DMS153 (cell line): Measurements from ENCODE around the gene DMRTA1.
A peak's percentile ranks its signal among the peaks of the same experiment; 100 is the strongest.
"Not testable (repeated sequence)": the region's sequence is repeated elsewhere in the genome, so short reads cannot be mapped to it uniquely, and the experiment has no call there.

Experiments
- DNase-seq: peaks from one replicate; lab custom pipeline; 2025; lab: John Stamatoyannopoulos, UW

DMRTA1 gene, protein sequence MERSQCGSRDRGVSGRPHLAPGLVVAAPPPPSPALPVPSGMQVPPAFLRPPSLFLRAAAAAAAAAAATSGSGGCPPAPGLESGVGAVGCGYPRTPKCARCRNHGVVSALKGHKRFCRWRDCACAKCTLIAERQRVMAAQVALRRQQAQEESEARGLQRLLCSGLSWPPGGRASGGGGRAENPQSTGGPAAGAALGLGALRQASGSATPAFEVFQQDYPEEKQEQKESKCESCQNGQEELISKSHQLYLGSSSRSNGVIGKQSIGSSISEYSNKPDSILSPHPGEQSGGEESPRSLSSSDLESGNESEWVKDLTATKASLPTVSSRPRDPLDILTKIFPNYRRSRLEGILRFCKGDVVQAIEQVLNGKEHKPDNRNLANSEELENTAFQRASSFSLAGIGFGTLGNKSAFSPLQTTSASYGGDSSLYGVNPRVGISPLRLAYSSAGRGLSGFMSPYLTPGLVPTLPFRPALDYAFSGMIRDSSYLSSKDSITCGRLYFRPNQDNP

DNA sequence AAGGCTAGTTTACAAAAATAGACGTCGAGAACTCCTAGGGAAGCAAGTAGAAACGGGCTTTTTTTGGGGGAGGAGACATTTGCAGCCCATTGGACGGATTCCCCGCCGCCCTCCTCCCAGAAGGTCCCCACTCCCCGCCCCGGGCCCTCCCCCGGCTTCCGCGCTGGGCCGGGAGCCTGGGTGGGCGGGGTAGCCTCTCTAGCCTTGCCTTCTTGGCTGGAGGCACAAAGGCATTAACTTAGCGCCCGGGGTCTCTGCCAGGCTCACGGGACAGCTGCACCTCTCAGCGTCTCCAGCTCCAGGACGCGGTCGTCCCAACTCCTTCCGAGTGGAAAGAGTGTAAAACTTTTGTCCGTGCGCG lies at the start of gene DMRTA1:
Gene DMRTA1, plus strand, starts transcription at position 236 of the 361 bp plus-strand sequence. CDS start 242 bp downstream, outside the sequence.
- peak; percentile 54 for DNase-seq

DNA sequence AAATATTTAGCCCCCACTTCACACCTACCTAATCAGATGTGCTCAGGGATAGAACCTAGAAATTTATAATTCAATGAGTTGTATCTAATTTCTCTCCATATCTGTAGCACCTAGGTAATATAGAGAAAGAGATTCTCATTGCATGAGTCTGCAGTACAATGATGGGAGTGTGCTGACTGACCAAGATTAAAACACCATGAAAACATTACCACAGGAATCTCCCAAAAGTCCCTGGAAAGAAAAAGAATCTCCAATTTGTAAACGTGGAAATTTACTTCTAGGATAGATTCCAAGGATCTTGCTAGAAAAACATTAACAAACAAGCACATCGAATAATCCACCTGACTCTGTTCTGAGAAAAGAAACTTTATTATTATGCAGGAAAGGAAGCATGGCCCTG lies 45.0 kb upstream of the DMRTA1 start:
- DNase-seq = no peak

DNA sequence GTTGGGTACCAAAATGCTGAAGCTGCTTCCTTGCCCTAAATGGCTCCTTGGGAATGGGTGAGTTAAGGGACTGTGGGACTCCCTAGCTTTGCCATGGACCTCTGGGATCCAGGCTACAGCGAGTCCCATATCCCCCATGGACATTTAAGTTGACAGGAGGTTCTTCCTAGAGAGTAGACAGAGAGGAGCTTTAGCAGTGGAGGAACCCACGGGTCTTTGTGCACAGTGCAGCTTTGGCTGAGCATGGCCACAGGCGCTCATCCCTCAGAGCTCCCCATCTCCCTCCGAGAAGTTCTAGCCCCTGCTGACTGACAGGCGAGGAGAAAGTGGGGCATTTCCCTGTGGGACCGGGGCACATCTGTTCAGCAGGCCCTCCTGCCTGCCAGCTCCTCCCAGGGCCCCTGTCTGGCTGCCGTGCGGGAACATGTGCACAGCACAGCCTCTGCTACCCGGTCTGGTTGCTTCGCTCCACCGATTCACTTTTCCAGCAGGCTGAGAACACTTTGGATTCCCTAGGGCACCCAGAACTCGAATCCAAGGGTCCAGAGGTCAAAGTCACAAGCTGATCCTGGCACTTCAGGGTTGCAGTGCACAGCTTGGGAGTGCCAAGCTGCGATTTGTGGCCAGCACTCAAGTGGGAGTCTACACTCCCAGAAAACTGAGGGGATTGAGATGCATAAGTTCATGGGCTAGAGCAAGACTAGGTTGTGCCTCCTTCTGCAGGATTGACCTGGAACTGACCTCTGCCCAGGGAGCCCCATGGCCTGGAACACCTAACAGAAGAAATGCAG lies 40.6 kb upstream of the DMRTA1 start:
- no peak for DNase-seq

DNA sequence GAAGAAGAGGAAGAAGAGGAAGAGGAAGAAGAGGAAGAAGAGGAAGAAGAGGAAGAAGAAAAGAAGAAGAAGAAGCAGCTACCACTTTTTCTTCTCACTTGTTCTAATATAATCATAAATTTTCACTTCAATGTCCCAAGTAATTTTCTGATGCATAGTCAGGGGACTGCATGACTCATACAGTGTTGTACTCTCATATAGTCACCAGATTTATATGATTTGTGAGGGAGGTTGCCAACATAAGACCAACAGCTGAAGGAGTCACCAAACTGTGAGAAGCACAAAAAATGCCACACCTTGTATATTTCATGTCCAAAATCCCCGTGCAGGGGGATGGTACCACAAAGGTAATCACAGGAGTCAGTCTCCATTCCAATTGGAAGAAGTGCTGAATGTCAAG lies 32.7 kb upstream of the DMRTA1 start:
- DNase-seq = no peak

DNA sequence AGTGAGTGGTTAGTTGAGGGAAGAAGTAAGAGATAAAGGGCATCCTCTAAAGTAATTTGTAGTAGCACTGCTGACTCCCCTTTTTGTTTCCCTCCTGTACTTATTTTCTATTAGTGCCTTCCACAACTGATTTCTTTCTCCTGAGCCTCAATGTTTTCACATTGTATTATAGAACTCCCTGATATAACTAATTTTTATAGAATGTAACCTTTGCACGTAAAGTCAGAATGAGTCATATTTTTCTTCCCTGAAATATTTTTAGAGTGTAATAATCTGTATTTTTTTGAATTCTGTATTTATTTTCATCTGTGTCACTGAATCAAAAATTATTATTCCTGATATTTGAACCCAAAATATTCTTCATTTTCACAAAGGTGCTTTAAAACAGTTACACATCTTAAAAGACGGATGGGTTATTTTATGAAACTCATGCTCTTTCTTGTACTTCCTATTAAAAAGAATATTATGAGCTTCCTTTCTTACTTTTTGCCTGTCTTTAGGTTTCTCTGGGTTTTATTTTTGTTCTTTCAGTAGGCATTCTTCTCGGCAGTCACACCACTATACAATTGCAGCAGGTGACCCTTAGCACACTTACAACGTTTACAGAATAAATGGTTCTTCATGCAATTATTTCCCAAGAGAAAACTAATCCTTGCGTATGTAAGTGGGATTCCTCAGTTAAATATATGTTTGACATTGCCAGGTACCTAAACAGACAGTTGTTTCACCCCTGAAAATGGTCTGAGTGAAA lies 30.5 kb upstream of the DMRTA1 start:
- no peak for DNase-seq

DNA sequence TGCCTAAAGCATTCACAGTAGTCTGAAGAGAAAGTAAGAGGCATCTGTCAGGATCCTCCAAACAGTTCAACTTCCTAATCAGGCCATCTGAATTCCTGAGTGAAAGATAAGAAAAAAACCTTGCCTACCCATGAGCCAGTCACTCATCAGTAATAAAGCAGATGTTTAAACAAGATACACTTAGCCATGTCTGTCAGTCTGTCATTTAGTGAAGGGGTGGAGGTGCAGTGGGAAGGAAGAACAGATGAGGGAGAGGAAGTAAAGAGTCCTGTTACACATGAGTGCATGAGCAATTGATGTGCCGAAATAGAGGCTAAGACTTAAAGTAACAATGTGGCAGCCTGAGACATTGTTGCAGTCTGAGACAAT lies 29.9 kb upstream of the DMRTA1 start:
- DNase-seq = no peak

DNA sequence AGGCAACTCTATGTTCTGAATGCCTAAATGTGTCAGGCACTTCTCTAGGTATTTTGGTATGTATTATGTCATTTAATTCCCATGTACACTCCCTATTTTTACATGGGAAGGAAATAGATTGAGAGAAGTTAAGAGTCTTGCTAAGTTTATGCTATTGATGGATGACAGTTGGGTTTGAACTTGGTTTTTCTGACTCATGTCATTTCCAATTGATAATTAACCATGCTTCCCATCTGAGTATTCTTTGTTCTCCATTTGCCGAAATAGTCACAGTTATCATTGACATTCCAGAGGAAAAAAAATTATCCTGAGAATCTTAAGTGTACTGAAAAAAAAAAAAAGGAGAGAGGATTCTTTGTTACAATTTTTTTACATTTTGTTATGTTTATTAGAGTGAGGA lies 23.1 kb upstream of the DMRTA1 start:
- no peak for DNase-seq

DNA sequence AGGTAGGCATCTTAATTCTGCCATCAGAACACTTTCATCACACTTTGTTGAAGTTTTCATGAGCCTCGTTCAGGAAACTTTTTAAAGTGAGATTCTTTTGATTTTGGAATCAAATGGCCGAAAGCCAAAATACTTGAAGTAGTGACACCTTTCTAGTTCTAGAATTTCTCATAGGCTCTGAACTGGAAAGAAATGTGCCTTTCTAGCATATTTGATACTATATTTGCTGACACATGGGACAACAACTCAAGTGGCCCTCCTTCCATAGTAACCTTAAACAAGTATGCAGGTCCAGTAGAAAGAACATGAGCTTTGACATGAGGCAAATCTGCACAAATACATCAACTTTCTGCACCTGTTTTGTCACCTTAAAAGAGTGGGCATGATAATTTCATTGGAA lies 22.0 kb upstream of the DMRTA1 start:
- no peak for DNase-seq

DNA sequence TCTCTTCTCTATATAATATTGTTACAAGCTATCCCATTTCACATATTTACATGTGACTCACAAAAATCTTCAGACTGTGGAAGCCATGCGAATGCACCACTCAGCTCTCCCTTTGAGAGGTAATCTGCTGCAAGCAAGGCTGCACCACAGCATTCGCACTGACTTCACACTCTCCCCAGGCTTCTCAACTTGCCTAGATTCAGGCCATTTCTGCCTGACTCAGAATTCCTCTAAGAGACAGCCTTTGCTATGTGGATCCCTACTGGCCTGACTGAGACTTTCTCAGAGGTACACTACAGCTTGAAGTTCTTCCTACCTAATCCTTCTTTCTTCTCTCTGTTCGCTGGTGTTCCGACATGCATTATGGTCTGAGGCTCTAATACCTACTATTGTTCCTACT lies 21.1 kb upstream of the DMRTA1 start:
- no peak for DNase-seq

DNA sequence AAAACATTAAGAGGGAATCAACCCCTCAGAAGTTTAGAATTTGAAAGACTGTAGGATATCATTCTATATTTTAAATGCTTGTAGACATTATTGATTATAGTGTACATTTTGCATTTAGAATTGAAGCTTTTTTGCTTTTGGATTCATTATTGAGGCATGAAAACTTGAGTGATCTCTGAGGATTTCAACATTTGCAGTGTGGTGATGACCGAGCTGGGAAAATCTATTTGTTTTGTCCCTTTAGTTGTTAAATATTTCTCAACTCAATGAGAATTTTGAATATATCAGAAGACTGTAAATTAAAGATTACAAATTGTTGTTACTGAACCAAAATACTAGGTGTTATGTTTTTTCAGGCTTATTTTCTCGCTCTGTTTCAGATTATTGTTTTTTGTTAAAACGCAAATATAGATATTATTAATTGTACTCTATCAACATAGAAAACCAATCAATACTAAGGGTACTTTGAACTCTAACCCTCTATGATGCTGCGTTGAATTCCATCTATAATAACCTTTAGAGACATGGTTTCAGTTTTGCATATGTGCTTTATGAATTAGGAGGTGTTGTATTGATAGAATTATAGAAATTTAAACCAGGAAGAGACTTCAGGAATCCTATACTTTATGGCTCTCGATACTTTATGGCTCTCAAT lies 19.3 kb upstream of the DMRTA1 start:
- no peak for DNase-seq

DNA sequence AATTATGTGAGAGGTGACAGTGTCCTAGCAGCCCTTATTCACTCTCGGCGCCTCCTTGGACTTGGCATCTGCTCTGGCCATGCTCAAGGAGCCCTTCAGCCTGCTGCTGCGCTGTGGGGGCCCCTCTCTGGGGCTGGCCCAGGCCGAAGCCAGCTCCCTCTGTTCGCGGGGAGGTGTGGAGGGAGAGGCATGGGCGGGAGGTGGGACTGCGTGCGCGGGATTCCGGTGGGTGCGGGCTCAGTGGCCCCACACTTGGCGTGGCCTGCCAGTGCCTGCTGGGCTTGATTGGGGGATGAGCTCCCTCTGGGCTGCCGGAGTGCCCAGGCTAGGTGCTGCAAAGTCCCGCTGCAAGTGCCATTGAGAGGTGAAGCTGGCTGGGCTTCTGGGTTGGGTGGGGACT lies 12.9 kb upstream of the DMRTA1 start:
- no peak for DNase-seq

DNA sequence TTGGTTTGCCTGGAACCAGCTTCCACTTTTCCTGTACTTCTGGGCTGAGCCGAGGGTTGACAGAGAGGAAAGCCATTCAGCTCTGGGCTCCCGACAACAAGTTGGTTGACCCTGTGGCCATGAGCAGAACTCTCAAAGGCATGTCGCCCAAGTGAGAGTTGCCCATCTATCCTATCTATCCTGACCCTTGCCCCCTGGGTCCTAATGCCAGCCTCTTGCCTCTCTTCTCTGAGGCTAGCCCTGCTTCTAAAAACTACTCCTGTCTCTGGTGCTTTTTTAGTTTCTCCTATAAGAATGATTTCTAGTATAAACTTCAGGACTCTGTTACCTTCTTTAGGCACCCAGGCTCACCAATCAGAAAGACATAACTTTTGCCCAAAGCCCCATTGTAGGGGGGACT lies 11.4 kb upstream of the DMRTA1 start:
- not testable (repeated sequence) for DNase-seq

DNA sequence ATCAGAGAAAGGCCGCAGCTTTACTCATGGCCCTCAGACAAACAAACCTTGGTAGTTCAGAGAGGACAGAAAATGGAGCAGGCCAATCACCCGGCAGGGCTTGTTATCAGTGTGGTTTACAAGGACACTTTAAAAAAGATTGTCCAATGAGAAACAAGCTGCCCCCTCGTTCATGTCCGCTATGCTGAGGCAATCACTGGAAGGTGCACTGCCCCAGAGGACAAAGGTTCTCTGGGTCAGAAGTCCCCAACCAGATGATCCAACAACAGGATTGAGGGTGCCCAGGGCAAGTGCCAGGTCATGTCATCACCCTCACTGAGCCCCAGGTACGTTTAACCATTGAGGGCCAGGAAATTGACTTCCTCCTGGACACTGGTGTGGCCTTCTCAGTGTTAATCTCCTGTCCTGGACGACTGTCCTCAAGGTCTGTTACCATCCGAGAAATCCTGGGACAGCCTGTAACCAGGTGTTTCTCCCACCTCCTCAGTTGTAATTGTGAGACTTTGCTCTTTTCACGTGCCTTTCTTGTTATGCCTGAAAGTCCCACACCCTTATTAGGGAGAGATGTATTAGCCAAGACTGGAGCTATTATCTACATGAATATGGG lies 9.1 kb upstream of the DMRTA1 start:
- DNase-seq = not testable (repeated sequence)

DNA sequence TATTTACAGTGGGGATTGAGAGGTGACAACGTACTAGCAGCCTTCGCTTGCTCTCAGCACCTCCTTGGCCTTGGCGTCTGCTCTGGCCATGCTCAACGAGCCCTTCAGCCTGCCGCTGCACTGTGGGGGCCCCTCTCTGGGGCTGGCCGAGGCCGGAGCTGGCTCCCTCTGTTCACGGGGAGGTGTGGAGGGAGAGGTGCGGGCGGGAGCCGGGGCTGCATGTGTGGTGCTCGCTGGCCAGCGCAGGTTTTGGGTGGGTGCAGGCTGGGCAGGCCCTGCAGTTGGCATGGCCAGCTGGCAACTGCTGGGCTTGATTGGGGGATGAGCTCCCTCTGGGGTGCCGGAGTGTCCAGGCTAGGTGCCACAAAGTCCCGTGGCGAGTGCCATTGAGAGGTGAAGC lies 5.8 kb upstream of the DMRTA1 start:
- no peak for DNase-seq

DNA sequence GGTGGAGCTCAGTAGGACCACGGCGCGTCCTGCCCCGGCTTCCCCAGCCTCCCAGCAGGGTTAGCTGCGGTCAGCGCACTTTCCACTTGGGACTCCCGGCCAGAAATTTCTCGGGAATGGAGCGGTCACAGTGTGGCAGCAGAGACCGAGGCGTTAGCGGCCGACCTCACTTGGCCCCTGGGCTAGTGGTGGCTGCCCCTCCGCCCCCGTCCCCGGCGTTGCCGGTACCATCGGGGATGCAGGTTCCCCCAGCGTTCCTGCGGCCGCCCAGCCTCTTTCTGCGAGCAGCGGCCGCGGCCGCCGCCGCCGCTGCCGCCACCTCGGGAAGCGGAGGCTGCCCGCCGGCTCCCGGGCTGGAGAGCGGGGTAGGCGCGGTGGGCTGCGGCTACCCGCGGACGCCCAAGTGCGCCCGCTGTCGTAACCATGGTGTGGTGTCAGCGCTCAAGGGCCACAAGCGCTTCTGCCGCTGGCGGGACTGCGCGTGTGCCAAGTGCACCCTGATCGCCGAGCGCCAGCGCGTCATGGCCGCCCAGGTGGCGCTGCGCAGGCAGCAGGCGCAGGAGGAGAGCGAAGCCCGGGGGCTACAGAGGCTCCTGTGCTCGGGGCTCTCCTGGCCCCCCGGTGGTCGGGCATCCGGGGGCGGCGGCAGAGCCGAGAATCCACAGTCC lies 460 bp downstream of the DMRTA1 start:
- peak; percentile 69 for DNase-seq

DNA sequence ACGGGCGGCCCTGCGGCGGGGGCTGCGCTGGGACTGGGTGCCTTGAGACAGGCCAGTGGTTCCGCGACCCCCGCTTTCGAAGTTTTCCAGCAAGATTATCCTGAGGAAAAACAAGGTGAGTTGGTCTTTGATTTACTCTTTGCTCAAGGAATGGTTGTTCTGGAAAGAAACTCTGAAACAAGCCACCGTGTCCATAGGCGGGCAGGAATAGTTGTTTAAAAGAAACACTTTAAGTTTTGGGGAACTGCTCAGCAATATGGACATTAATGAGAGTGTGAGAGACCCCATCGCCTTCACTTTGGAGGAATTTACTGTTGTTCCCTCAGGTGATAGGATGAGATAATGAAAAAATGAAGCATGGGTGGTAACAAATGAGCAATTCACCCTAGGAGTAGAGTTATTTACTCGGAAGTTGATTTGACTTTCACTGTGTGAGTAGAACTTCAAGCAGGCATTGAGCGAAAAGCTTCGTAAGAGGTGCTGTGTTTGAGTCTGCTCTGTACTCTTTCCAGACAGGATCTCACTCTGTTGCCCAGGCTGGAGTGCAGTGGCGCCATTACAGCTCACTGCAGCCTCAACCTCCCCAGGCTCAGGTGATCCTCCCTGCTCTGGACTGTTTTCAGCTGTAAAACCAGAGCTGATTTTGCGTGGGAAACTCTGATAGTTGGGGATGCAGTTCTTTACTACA lies 1.1 kb downstream of the DMRTA1 start:
- DNase-seq = no peak

DNA sequence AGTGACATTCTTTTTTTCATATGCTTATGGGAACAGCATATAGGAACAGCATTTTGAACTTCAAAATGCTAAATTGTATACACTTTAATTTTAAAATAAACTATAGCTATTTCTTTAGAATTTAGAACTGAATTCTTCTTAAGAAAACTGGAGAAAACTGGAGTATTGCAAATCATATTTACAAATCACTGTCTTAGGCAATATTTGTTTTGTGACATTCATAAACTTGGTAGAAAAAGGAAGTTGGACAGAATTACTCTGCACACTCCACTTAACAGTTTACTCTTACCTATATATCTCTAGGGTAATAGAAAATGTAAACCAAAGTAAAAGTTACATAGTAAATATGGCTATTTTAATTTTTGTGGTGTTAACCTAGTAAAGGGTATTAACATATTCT lies 3.1 kb downstream of the DMRTA1 start:
- DNase-seq = no peak

DNA sequence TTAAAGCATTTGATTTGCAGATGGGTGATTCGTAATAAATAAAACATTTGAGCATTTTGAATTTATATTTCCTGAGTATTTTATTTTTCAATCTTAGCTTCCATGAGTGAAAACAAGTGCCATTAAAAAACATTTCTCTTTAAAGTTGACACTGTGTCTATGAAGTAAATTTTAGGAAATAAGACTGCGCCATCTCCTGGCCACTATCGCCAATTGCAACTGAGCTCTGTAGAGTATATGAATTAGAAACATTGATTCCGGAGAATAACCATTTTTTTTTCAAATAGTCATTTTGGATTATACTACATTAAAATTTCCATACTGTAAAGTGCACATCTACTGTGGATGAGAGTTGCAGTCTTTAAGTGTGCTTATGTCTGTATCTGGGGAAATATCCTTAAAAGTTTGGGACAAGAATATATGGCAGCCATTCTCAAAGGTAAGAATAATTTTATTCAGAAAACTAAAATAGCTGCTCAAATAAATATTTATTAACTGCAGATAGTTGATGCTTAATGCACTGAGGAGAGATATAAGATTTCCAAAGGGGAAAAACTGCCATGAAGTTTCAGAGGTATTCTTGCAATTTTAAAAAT lies 5.9 kb downstream of the DMRTA1 start:
- DNase-seq = no peak

DNA sequence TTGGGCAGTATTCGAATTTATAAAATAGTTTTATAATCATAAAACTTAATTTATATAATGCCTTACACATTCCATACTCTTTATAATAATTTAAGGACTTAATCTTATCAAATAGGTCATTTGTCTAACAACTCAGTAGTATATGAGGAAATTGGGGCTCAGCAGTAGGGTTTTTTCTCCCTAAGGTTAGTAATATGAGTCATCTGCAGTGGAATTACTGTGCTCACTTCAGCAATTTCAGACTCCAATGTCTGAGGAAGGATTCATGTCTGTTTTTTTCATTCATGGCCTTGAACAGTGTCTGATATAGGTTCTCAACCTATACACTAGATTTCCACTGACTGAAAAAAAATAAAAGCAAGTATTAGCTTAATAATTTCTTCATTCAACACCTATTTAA lies 7.4 kb downstream of the DMRTA1 start:
- no peak for DNase-seq

DNA sequence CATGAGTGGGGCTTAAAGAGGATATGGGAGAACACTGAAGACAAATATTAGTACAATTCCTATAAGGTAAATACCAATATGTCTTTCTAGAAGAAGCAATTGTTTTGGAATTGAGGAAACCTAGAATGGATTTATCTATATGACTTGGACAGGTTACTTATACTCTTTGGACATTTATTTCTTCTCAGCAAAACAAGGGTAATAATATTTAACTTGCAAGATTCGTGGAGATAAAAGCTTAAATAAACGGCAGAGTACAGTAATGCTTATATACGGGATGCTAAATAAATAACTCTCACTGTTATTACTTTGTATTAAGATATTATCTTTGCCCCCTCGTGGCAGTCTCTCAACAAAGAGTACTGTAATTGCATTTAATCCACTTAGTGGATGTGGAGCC lies 8.6 kb downstream of the DMRTA1 start:
- DNase-seq = no peak
